Erythroblast (primary cell): ENCODE results near the gene KRTAP16-1.

Experiments used
- GATA1 ChIP-seq: IDR thresholded peaks from 2 replicates; pipeline ENCODE4 v1.6.1; 2011; ENCODE audit warnings: low read depth, mild to moderate bottlenecking, control low read depth, low read length, moderate library complexity
- POLR2A ChIP-seq: IDR thresholded peaks from 2 replicates; pipeline ENCODE4 v1.6.1; 2011; ENCODE audit warnings: mild to moderate bottlenecking, low read length

- TF ChIP-seq POLR2A = no peak
- no peak for TF ChIP-seq GATA1
These were observed 22.5 kb upstream of the KRTAP16-1 start for GRCh38 chr17:41331606-41332005.
